ENCODE results near the gene PDPK1.

GRCh38 chr16:2507052-2507659 lies 30.7 kb upstream of the PDPK1 start:
- TF ChIP-seq CTCF (IDR thresholded peaks at IDR 0.05) (no peak), POLR2A (IDR thresholded peaks at IDR 0.05) (no peak)

Measured in lower leg skin (tissue), 3 donors.